ENCODE measurements around the gene KNOP1.

DNA sequence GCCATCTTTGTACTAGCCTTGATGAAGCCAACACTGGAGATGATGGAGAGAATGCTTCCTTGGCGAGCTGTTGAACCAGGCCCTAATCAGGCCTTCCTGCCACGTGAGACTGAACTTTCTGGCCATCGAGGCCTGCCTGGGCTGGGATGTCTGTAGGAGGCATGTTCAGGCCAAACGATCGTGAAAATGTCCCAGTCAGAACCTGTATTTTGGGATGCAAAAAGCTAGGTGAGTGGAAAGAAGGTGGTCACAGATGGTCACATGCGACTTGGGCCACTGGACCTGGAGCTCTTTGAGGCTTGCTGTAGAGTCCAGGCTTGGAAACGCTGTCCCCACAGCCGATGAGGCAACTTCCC is 12.9 kb downstream of the KNOP1 start:
- TF ChIP-seq, protein P1, sequence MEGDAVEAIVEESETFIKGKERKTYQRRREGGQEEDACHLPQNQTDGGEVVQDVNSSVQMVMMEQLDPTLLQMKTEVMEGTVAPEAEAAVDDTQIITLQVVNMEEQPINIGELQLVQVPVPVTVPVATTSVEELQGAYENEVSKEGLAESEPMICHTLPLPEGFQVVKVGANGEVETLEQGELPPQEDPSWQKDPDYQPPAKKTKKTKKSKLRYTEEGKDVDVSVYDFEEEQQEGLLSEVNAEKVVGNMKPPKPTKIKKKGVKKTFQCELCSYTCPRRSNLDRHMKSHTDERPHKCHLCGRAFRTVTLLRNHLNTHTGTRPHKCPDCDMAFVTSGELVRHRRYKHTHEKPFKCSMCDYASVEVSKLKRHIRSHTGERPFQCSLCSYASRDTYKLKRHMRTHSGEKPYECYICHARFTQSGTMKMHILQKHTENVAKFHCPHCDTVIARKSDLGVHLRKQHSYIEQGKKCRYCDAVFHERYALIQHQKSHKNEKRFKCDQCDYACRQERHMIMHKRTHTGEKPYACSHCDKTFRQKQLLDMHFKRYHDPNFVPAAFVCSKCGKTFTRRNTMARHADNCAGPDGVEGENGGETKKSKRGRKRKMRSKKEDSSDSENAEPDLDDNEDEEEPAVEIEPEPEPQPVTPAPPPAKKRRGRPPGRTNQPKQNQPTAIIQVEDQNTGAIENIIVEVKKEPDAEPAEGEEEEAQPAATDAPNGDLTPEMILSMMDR (IDR thresholded peaks at IDR 0.05) = no peak
- no peak for TF ChIP-seq POLR2A (IDR thresholded peaks at IDR 0.05)

All from right lobe of liver (tissue), 4 donors.